CD4-positive, alpha-beta T cell treated with Interleukin-4 for 4 hours (primary cell): ENCODE results near the gene CERS3.

Experiments used
- DNase-seq: peaks from one replicate; pipeline ENCODE4 v3.0.0-alpha.2; 2020

The CERS3 gene

GRCh38 chr15:100373120-100373896 is 155.4 kb downstream of the CERS3 start:
- DNase-seq, result no peak

DNA sequence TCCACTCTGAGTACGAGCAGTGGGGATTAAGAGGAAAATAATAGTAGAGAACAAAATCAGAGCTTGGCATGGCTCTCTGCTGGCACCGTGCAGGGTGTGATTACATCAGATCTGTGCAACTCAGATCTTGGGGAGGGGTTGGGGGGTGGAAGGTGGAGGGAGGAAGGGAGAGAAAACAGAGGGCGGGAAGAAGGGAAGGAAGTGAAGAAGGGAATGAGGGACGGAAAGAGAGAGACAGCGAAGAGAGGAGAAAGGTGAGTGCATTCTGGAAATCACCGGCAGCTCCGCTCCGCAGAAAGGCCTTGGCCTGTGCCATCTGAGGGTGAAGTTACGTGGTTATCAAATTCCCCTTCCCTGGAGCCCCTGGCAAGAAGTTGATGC is 156.0 kb downstream of the CERS3 start:
- no peak for DNase-seq

DNA sequence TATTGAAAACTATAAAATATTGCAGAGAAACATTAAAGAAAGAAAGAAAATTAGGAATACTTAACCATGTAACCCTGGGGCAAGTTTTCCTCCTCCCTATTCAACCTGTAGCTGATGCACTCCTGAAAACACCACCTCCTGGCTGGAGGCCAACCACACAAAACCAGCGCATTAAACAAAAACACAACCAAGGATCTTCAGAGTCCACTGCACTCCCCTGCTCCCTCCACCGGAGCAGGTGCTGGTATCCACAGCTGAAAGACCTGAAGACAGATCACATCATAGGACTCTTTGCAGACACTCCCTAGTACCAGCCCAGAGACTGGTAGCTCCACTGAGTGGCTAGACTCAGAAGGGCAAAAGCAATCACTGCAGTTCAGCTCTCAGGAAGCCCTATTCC is 173.4 kb downstream of the CERS3 start:
- DNase-seq, result no peak

GRCh38 chr15:100353449-100353848 is 175.3 kb downstream of the CERS3 start:
- no peak for DNase-seq

GRCh38 chr15:100350434-100351226 is 178.1 kb downstream of the CERS3 start:
- no peak for DNase-seq
